HG02885 (cell line): ENCODE results near the gene MEGF9.
A peak's percentile ranks its signal among the peaks of the same experiment; 100 is the strongest.
"Not testable (repeated sequence)": the region's sequence is repeated elsewhere in the genome, so short reads cannot be mapped to it uniquely, and the experiment has no call there.

Source experiments
- ATAC-seq: cut with Tn5 transposase; IDR thresholded peaks from one replicate; pipeline ENCODE4 v1.9.1; 2021; ENCODE audit warnings: mild to moderate bottlenecking; ENCODE audit not compliant: unreplicated experiment, poor library complexity

MEGF9 gene

DNA sequence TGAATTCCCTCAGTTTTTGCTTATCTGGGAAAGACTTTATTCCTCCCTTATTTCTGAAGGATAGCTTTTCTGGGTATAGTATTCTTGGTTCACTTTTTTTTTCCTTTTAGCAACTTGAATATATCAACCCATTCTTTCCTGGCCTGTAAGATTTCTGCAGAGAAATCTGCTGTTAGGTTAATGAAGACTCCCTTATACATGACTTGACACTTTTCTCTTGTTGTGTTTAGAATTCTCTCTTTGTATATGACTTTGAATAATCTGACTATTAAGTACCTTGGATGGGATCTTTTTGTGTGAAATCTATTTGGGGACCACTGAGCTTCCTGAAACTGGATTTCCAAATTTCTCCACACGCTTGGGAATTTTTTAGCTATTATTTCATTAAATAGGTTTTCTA lies 79.3 kb downstream of the MEGF9 start:
- ATAC-seq, result no peak

DNA sequence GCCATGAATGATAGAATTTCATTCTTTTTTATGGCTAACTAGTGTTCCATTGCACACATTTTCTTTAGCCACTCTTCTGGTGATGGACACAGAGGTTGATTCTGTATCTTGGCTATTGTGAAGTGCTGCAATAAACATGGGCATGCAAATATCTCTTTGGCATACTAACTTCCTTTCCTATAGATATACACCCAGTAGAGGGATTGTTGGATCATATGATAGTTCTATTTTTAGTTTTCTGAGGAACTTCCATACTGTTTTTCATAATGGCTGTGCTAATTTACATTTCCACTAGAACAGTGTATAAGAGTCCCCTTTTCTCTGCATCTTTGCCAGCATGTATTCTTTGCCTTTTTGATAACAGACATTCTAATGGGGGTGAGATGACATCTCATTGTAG lies 83.9 kb downstream of the MEGF9 start:
- ATAC-seq, result no peak

DNA sequence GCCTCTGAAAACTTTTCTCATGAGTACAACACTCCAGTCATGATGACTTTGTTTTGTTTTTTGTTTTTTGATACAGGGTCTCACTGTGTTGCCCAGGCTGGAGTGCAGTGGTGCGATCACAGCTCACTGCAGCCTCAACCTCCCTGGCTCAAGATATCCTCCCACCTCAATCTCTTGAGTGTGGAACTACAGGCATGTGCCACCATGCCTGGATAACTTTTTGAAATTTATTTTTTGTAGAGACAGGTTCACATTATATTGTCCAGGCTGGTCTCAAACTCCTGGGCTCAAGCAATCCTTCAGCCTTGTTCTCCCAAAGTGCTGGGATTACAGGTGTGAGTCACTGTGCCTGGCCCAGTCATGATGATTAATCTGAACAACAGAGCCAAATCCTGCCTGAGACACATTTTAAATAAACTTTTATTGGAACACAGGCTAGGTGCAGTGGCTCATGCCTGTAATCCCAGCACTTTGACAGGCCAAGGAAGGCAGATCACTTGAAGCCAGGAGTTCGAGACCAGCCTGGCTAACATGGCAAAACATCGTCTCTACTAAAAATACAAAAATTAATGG lies 85.3 kb downstream of the MEGF9 start:
- ATAC-seq, result not testable (repeated sequence)

DNA sequence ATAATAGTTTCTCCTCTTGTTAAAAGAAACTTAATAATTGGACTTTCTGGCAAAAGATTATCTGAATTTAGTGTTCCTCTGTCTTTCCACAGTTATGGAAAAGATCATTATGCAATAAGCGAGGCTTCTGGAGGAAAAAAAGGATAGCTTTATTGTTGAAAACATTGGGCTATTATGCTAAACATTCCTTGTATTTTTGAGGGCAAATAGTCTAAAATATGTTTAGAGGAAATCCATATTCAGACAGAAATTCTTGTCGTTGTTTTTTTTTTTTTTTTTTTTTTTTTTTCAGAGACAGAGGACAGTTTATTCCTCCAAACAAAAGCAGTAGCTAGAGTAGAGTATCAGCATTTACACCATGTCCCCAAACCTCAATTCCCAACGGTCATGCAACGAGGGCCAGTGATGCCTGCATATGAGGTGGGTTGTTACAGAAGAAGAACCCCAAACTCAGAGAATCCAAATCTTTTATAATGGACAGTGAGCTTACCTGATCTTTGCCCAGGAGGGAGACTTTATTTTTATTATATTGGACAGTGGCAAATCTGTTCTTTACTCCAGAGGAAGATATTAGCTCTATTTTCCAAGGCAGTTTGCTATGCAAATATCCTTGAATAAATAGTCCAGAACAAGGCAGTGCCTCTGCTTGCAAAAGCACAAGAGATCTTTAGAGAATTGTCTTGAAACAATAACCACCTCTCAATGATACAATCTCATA lies 85.9 kb downstream of the MEGF9 start:
- no peak for ATAC-seq

DNA sequence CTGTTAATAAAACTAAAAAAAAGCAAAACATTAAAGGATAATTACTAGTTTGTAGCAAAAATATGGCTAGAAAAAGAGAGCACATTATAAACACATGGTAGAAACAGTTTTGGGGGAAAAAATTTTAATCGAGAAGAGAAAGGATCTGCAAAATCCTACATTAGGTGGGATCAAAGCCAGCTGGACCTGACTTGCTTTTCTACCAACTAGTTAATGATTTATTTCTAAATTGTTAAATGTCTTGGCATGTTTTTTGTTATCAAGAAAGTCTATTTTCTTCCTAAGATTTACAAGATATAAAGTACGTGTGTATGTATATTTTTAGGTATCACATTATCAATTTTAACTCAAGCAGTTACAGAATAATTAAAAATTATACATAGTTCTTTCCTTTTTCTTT lies 87.2 kb downstream of the MEGF9 start:
- no peak for ATAC-seq

DNA sequence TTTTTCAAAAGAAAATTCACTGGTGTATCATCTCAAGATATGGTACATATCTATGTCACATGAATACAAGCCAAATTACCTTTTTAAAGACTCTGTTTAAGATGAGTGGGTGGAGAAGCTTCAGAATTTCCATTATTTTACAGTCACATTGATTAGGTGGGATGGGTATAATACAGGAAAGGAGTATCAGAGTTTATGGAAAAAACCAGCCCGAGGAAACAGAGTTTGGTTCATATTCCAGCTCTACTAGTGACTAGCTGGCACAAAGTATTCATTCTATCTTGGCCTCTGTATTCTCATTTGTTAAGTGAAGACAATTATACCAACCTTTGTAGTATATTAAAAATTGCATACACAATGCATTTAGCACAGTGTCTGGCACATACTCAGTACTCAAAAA lies 87.8 kb downstream of the MEGF9 start:
- ATAC-seq, result no peak

DNA sequence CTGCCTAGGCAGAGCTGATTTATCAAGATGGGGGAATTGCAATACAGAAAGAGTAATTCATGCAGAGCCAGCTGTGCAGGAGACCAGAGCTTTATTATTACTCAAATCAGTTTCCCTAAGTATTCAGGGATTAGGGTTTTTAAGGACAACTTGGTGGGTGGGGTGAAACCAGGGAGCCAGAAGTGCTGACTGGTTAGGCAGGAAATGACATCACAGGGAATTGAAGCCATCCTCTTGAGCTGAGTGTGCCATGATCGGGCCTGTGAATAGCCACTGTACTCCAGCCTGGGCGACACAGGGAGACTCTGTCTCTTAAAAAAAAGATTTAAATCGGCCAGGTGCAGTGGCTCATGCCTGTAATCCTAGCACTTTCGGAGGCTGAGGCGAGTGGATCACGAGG lies 89.0 kb downstream of the MEGF9 start:
- no peak for ATAC-seq

DNA sequence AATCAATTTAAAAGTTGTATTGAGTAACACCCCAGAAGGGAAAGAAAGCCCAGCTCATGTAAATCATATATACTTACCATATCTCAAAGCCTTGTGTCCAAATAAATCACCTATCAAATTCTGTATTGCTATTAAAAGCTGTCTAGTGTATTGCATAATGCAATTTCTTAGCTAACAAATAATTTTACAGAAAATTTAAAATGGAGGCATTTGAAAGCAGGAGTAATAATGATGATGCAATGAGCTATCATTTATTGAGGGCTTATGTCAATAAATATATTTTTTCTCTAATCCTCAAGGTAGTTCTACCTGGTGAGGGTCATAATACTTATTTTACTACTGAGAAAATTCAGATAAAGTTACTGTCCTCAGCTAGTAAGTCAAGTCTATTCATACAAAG lies 91.5 kb downstream of the MEGF9 start:
- no peak for ATAC-seq

DNA sequence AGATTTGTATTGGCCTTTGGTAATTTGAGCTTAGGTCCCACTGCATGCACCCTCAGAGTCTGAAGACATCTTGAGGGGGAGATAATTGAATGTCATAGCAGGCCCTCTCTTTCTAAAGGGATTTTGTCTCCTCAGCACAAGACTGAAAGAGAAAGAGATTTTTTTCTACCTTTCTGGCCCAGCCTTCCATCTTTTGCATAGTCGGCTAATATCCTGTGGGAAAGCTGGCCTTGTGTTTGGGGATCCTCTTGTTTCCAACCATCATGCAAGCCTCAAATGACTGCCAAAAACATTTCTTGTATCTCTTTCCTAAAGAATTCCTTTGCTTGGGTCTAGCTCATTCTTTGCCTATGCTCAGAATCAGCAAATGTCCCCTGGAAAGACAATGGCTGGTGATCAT lies 92.3 kb downstream of the MEGF9 start:
- no peak for ATAC-seq

DNA sequence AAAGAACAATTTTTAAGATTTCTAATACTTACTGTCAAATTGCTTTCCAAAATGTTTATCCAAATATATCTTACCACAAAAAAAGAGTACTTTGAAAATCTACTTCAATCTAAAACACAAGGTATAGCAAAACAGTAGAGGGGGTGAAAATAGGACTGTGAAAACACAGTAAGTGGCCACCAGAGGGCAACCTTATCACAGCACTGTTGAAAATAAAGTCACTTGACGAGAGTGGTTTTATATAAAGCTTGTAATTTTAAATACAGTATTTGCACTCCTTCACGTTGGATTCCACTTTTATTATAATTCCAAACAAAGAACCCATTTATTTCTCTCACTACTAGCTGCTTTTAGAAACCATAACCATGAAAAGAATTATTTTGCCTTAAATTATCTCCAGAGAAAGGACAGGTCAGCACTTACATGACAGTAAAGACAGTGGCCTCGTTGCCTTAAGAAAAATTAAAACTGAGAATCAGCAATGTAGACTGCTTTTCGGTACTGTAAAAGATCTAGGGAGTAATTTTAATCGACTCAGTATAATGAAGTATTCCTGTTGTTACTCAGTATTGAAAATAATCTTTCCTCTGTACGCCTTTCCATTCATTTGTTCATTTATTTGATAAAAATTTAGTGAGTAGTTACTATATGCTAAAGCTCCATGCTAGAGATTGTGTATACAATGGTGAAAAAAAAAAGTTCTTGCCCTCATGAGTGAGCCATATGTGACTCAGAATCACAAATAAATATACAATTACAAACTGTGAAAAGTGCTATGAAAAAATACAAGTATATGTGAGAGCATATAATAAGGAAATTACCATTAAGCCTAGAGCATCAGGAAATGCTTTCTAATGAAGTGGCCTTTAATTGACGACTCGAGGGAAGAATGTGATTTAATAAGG lies 94.3 kb downstream of the MEGF9 start:
- peak; percentile 72 for ATAC-seq

DNA sequence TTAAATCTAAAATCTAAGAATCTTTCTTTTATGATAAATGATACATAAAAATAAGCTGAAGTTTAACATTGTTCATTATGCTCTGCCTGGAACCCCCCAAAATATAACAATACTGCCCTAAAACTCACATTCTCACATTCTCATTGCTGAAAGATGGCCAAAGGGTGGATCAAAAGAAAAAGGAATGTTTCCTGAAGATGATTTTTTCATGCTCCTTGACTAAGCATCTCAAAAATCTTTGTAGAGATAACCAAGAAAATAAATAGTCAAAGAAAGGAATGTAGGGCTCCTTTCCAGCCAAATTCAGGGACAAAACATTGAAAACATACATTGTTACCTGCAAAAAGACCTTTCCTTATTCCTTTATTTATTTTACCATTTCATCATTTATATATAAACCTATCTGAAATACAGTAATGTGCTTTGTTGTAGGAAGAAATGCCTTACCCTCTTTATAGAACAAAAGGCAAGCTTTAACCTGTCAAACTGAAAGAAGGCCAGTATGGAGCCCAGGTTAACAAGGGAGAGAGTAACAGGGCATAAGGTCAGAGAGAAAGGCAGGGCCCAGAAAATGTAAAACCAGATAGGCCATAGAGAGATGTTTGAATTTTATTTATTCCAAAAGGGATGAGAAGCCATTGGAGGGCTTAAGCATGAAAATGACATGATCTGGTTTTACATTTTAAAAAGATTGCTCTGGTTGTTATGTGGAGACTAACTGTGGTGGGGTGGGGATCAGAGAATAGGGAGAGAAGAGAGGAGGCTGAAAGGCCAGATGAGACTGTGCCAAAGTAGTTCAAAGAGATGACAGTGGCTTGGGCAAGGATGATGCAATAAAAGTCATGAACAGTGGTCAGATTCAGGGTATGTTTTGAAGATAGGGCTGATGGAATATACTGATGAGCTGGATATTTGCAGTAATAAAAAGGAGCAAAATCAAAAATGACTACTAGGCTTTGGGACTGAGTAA lies 97.0 kb downstream of the MEGF9 start:
- ATAC-seq, result no peak

DNA sequence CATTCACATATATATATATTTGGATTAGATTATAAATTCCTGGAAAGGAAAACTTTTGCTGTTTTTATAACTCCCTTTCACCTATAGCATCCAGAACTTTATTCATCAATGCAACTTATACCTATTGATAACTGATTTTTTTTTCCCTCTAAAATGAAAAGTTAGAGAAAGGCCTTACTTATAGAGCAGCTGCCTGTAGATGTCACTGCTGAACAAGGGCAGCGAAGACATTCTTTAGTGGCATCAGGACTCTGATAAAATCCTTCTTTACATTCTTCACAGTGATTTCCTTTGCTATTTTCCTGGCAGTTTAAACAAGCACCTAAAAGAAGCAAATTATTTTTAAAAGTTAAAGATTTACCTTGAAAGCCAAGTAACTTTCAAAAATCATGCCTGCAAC lies 102.1 kb downstream of the MEGF9 start:
- no peak for ATAC-seq

DNA sequence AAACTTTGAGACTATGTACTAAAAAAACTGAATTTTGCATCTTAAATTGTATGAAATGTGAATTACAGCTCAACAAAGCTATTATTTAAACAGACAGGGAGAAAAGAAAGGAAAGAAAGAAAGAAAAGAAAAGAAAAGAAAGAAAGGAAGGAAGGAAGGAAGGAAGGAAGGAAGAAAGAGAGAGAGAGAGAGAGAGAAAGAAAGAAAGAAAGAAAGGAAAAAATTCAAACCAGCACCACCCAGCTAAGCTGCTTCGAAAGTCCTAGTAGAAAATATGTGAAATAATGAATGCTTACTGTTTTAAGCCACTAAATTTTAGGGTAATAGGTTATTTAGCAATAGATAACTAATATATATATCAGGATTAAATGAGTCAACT lies 102.6 kb downstream of the MEGF9 start:
- ATAC-seq, result no peak

DNA sequence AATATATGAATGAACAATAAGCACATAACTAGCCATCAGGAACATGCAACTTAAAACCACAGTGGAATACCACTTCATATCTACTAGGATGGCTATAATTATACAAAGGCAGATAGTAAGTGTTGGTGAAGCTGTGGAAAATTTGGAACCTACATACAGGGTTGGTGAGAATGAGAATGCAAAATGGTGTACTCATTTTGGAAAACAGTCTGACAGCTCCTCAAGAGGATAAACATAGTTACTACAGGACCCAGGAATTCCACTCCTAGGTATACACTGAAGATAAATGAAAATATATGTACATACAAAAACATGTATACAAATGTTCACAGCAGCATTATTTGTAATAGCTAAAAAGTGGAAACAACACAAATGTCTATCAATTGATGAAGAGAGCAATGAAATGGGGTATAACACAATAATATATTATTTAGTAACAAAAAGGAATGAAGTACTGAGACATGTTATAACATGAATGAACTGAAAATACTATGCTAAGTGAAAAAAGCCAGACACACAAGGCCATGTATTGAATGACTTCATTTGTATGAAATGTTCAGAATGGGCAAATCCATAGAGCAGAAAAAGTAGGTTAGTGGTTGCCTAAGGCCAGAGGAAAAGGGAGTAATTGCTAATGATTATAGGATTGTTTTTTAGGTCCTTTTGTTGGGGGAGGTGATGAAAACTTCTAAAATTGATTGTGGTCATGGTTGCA lies 103.1 kb downstream of the MEGF9 start:
- no peak for ATAC-seq

DNA sequence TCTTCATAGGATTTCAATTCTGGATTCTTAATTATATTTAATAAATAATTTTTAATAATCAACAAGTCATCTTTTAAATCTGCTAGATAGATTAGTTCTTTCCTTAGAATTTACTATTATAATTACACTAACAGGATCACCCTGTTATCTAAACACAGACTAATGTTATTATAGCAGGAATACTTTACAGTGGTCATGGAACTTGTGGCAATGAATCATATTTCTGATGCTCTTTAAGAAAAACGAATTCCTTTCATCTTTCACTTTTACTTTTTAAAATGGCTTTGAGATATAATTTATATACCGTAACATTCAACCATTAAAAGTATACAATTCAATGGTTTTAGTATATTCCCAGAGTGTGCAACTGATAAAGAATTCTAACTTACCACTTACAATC lies 104.6 kb downstream of the MEGF9 start:
- ATAC-seq, result no peak

DNA sequence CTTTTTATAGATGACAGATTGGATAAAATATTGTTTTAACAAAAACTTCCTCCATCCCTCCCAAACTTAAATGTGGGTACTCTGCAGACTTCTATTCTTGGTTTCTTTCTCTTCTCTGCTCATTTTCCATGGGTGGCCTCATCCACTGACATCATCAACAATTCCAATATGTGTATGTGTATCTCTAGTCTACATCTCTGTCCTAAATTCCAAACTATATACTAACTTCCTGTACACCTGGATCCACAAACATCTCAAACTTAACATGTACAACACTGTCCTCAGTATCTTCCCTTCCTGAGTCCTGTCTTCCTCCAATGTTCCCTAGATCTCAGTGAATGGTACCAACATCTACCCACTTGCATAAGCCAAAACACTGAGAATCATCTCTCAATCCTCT lies 105.8 kb downstream of the MEGF9 start:
- no peak for ATAC-seq

DNA sequence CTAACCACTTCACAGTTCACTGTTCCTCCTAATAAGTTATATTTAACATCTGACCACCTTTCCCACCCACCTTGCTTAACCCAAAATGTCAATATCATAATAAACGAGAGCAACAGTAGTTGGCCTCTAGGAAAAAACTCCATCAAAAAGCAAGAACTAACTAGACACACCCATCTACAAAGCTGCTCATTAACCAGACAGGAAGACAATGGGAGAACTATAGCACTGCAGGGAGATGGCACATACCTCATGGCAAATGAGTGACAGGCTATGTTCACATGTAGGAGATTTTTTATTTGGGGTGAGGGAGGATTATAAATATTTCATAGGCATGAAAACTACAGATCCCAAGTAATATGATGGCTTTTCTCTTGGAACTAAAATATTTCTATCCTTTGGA lies 110.7 kb downstream of the MEGF9 start:
- ATAC-seq, result no peak

DNA sequence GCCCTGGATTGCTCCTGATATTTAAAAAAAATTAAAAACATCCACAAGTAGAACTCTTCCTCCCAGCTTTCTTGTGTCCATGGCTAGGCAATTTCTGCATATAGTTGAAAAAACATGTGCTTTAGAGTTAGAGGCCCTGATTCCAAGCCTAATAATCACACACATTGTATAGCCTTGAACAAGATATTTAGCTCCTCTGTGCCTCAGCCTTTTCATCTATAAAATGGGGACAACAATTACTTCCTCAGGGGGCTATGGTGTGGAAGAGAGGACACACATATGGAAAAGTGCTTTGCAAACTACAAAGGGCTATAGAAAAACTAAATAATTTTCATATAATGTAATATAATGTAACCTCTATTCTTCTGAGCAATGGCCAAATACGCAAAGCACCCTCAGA lies 111.3 kb downstream of the MEGF9 start:
- no peak for ATAC-seq

DNA sequence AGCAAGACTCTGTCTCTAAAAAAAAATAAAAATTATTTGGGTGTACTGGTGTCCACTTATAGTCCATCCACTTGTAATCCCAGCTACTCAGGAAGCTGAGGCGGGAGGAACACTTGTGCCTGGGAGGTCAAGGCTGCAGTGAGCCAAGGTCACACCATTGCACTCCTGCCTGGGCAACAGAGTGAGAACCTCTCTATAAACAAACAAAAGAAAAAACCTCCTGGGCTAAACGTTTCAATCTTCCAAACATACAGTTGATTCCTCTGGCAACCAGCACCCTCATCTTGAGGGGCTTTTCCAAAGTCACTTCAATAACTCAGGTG lies 120.4 kb downstream of the MEGF9 start:
- ATAC-seq, result no peak
